HCT116 (cell line): Measurements from ENCODE around the gene AKR1E2. TPM values are rescaled to one million over a fixed set of nuclear protein-coding genes. Genes with fewer than 3 reads are reported as not detected.

Source experiments
- ATAC-seq: fragments of 200-7000 bp; cut with Tn5 transposase; 2 replicates; pipeline ENCODE4 v1.9.1; 2020; ENCODE audit warnings: mild to moderate bottlenecking, moderate library complexity
- BruUV-seq: library from RNA; stranded (reverse); fragments of 400-500 nt; replicated peaks from 2 replicates; lab custom pipeline; 2021; lab: Mats Ljungman, UMichigan
- CTCF ChIA-PET: fragments of 300-600 bp; sonication (Branson Sonifier 250); formaldehyde crosslinking; loops from one replicate; lab custom pipeline; 2021; ENCODE audit warnings: antibody characterized with exemption; lab: Charles Lee
- POLR2A ChIA-PET: fragments of 300-600, 350-600 bp; sonication (Branson Sonifier 250); formaldehyde crosslinking; loops from one replicate; lab custom pipeline; 2021; ENCODE audit warnings: antibody characterized with exemption; lab: Charles Lee
- RAD21 ChIA-PET, 2 experiments: fragments of 300-600 bp; sonication (Branson Sonifier 250); formaldehyde crosslinking; loops; one replicate each; lab custom pipeline; 2023; ENCODE audit warnings: low total read pairs in 2 of 2; ENCODE audit not compliant: uncharacterized antibody in 2 of 2, unreplicated experiment in 2 of 2, low non-redundant PET in 1 of 2; lab: Charles Lee
- DNase-seq: peaks from one replicate; pipeline ENCODE4 v3.0.0-alpha.2; 2010; ENCODE audit warnings: low read depth, low spot score
- H2AFZ ChIP-seq: fragments of 200-600 bp; shearing (Covaris generic), sonication (generic); 2 replicates; pipeline ENCODE4 v1.6.1; 2017; ENCODE audit warnings: low read depth, mixed run types, mixed read lengths, antibody characterized with exemption, low read length; ENCODE audit not compliant: poor library complexity, severe bottlenecking
- H3K27ac ChIP-seq: 2 replicates; pipeline ENCODE4 v1.5.1; 2012; ENCODE audit warnings: low read depth, low read length
- H3K27me3 ChIP-seq: fragments of 200-600 bp; sonication (generic); 2 replicates; pipeline ENCODE4 v1.6.1; 2016; ENCODE audit warnings: mixed run types, low read length, mixed read lengths; ENCODE audit not compliant: insufficient read depth
- H3K36me3 ChIP-seq, 2 experiments: fragments of 200-500 bp in 1 of 2; fragments of 200-600 bp in 1 of 2; sonication (Bioruptor generic) in 1 of 2; sonication (generic) in 1 of 2; 2 replicates each; pipeline versions ENCODE4 v1.5.1 to v1.6.1; 2014 to 2016; ENCODE audit warnings: low read length in 2 of 2, inconsistent platforms in 1 of 2, mixed read lengths in 1 of 2, mixed run types in 1 of 2; ENCODE audit not compliant: insufficient read depth in 2 of 2, control insufficient read depth in 1 of 2
- H3K4me1 ChIP-seq, 2 experiments: fragments of 200-600 bp in 1 of 2; sonication (generic) in 1 of 2; 2 replicates each; pipeline versions ENCODE4 v1.5.1 to v1.6.1; 2012 to 2017; ENCODE audit warnings: low read length in 2 of 2, inconsistent platforms in 1 of 2, mild to moderate bottlenecking in 1 of 2, mixed read lengths in 1 of 2, mixed run types in 1 of 2, moderate library complexity in 1 of 2; ENCODE audit not compliant: insufficient read depth in 2 of 2, control insufficient read depth in 1 of 2
- H3K4me2 ChIP-seq: fragments of 200-600 bp; sonication (generic); 2 replicates; pipeline ENCODE4 v1.6.1; 2017; ENCODE audit warnings: mixed run types, low read length, mixed read lengths
- H3K4me3 ChIP-seq, 2 experiments: fragments of 200-600 bp in 1 of 2; sonication (generic) in 1 of 2; replicated peaks in 1 of 2; 2 replicates each; pipeline ENCODE4 v1.5.1; 2011 to 2016; ENCODE audit warnings: low read length in 2 of 2, control low read depth in 1 of 2, low read depth in 1 of 2, mild to moderate bottlenecking in 1 of 2, mixed read lengths in 1 of 2, mixed run types in 1 of 2
- H3K79me2 ChIP-seq: fragments of 200-600 bp; sonication (generic); 2 replicates; pipeline ENCODE4 v1.6.1; 2017; ENCODE audit warnings: mild to moderate bottlenecking, mixed run types, low read length, moderate library complexity, mixed read lengths; ENCODE audit not compliant: insufficient read depth
- H3K9ac ChIP-seq: fragments of 200-600 bp; sonication (generic); 2 replicates; pipeline ENCODE4 v1.6.1; 2016; ENCODE audit warnings: low read length, mixed read lengths
- H3K9me2 ChIP-seq: fragments of 200-600 bp; sonication (generic), shearing (Covaris generic); 2 replicates; pipeline ENCODE4 v1.6.1; 2017; ENCODE audit warnings: mixed run types, mild to moderate bottlenecking, moderate library complexity; ENCODE audit not compliant: insufficient read depth
- H3K9me3 ChIP-seq, 2 experiments: fragments of 200-500 bp in 1 of 2; fragments of 200-600 bp in 1 of 2; sonication (Bioruptor generic) in 1 of 2; sonication (generic) in 1 of 2; 2 replicates each; pipeline ENCODE4 v1.6.1; 2014 to 2017; ENCODE audit warnings: low read length in 2 of 2, mixed read lengths in 2 of 2, inconsistent platforms in 1 of 2, low read depth in 1 of 2, mild to moderate bottlenecking in 1 of 2, mixed run types in 1 of 2, moderate library complexity in 1 of 2; ENCODE audit not compliant: control insufficient read depth in 1 of 2, insufficient read depth in 1 of 2
- H4K20me1 ChIP-seq: fragments of 200-600 bp; sonication (generic), shearing (Covaris generic); 2 replicates; pipeline ENCODE4 v1.6.1; 2017; ENCODE audit warnings: mixed run types, mild to moderate bottlenecking, moderate library complexity; ENCODE audit not compliant: insufficient read depth
- CEBPB ChIP-seq: IDR thresholded peaks from 2 replicates; pipeline ENCODE4 v1.6.1; 2012; ENCODE audit warnings: low read depth
- EGR1 ChIP-seq: IDR thresholded peaks from 2 replicates; pipeline ENCODE4 v1.6.1; 2012; ENCODE audit warnings: low read depth
- ELF1 ChIP-seq: IDR thresholded peaks from 2 replicates; pipeline ENCODE4 v1.6.1; 2012; ENCODE audit warnings: low read depth, borderline replicate concordance
- EZH2 ChIP-seq: fragments of 200-600 bp; sonication (generic); IDR thresholded peaks from 2 replicates; pipeline ENCODE4 v1.6.1; 2017; ENCODE audit warnings: antibody characterized with exemption, mixed run types
- EZH2phosphoT487 ChIP-seq: fragments of 200-600 bp; IDR thresholded peaks from 2 replicates; pipeline ENCODE4 v1.6.1; 2018; ENCODE audit warnings: antibody characterized with exemption, borderline replicate concordance
- FOSL1 ChIP-seq: IDR thresholded peaks from 2 replicates; pipeline ENCODE4 v1.6.1; 2012; ENCODE audit warnings: low read depth
- JUND ChIP-seq: IDR thresholded peaks from 2 replicates; pipeline ENCODE4 v1.6.1; 2012
- POLR2AphosphoS5 ChIP-seq: IDR thresholded peaks from 2 replicates; pipeline ENCODE4 v1.6.1; 2011; ENCODE audit warnings: mild to moderate bottlenecking, low read depth, low read length, moderate library complexity
- SIN3A ChIP-seq: IDR thresholded peaks from 2 replicates; pipeline ENCODE4 v1.6.1; 2012; ENCODE audit warnings: low read depth
- SP1 ChIP-seq: IDR thresholded peaks from 2 replicates; pipeline ENCODE4 v1.6.1; 2012; ENCODE audit warnings: low read depth
- TCF7L2 ChIP-seq: IDR thresholded peaks from 2 replicates; pipeline ENCODE4 v1.7.0; 2011; ENCODE audit warnings: borderline replicate concordance, inconsistent platforms; ENCODE audit not compliant: insufficient read depth, insufficient read length; ENCODE audit errors: extremely low read depth
- ZBTB33 ChIP-seq: IDR thresholded peaks from 2 replicates; pipeline ENCODE4 v1.6.1; 2011; ENCODE audit warnings: mild to moderate bottlenecking, low read length, moderate library complexity; ENCODE audit not compliant: insufficient replicate concordance; ENCODE audit errors: extremely low read depth
- intact Hi-C: fragments of 100-400 bp; cut with micrococcal nuclease; formaldehyde crosslinking; loops from 2 replicates; pipeline ENCODE4 v1.10.0; 2022
- total RNA-seq: library from RNA; stranded (reverse); gene quantifications from one replicate; pipeline ENCODE4 v1.2.1, GENCODE V29; 2021; ENCODE audit not compliant: unreplicated experiment
- TF ChIP-seq, protein P1 (sequence below): IDR thresholded peaks from 2 replicates; pipeline ENCODE4 v1.6.1; 2012
- TF ChIP-seq, protein P2 (sequence below): IDR thresholded peaks from 2 replicates; pipeline ENCODE4 v1.6.1; 2012; ENCODE audit warnings: low read depth

AKR1E2 gene
- total RNA-seq, 1 experiment from 2014 or later = 5.0 TPM

GRCh38 chr10:4810092-4810491 is 15.9 kb upstream of the AKR1E2 start:
- Histone ChIP-seq H3K36me3 (no peaks in the 10 kb centered on the region), H3K4me1 (peaks cover 0 to 14% of the 10 kb centered on the region in 2 experiments; a peak in 1 of 4 replicates), H3K27ac (no peak overlapping the region), H3K4me3 (no peak overlapping the region), H3K27me3 (no peaks in the 10 kb centered on the region), H3K9me3 (no peaks in the 10 kb centered on the region), H3K79me2 (no peaks in the 10 kb centered on the region), H4K20me1 (no peaks in the 10 kb centered on the region), H3K9me2 (no peaks in the 10 kb centered on the region), H3K4me2 (no peak overlapping the region), H3K9ac (no peak overlapping the region), H2AFZ (no peak overlapping the region)
- intact Hi-C loops = loop anchor here (10.0 kb wide), 1 partner anchor 815 kb away; no protein-coding TSS in a partner anchor
- TF ChIP-seq SIN3A = no peak
- no peak for TF ChIP-seq ELF1
- no peak for TF ChIP-seq EGR1
- no peak for TF ChIP-seq EZH2phosphoT487
- no peak for TF ChIP-seq POLR2AphosphoS5
- no peak for TF ChIP-seq EZH2
- TF ChIP-seq, protein P1, sequence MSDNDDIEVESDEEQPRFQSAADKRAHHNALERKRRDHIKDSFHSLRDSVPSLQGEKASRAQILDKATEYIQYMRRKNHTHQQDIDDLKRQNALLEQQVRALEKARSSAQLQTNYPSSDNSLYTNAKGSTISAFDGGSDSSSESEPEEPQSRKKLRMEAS = no peak
- no peak for TF ChIP-seq ZBTB33
- no peak for TF ChIP-seq JUND
- TF ChIP-seq TCF7L2 = no peak
- TF ChIP-seq, protein P2, sequence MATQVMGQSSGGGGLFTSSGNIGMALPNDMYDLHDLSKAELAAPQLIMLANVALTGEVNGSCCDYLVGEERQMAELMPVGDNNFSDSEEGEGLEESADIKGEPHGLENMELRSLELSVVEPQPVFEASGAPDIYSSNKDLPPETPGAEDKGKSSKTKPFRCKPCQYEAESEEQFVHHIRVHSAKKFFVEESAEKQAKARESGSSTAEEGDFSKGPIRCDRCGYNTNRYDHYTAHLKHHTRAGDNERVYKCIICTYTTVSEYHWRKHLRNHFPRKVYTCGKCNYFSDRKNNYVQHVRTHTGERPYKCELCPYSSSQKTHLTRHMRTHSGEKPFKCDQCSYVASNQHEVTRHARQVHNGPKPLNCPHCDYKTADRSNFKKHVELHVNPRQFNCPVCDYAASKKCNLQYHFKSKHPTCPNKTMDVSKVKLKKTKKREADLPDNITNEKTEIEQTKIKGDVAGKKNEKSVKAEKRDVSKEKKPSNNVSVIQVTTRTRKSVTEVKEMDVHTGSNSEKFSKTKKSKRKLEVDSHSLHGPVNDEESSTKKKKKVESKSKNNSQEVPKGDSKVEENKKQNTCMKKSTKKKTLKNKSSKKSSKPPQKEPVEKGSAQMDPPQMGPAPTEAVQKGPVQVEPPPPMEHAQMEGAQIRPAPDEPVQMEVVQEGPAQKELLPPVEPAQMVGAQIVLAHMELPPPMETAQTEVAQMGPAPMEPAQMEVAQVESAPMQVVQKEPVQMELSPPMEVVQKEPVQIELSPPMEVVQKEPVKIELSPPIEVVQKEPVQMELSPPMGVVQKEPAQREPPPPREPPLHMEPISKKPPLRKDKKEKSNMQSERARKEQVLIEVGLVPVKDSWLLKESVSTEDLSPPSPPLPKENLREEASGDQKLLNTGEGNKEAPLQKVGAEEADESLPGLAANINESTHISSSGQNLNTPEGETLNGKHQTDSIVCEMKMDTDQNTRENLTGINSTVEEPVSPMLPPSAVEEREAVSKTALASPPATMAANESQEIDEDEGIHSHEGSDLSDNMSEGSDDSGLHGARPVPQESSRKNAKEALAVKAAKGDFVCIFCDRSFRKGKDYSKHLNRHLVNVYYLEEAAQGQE = no peak
- TF ChIP-seq SP1 = no peak
- no peak for TF ChIP-seq CEBPB
- no peak for TF ChIP-seq FOSL1
- BruUV-seq = no TSS peak
- ChIA-PET CTCF (no interaction called here), RAD21 (no interaction called here), POLR2A (no interaction called here)
- DNase-seq (no peak), ATAC-seq (no peak)
